Adrenal gland (tissue), 5 donors: Measurements from ENCODE around the gene FBLN7.

Experiments used
- CTCF ChIP-seq, 6 experiments: fragments of 450-650 bp in 4 of 6; fragments of 200-600 bp in 2 of 6; sonication (generic) in 1 of 6; IDR thresholded peaks; 1 replicate in 5 of 6; 2 replicates in 1 of 6; pipeline versions ENCODE4 v1.5.1 to v1.8.0; 2016 to 2021; ENCODE audit warnings: antibody characterized with exemption in 6 of 6, mild to moderate bottlenecking in 2 of 6, moderate library complexity in 1 of 6
- POLR2A ChIP-seq, 2 donors: fragments of 450-650 bp; IDR thresholded peaks; one replicate each; pipeline ENCODE4 v1.6.1; 2017; ENCODE audit warnings: antibody characterized with exemption in 2 of 2, mild to moderate bottlenecking in 2 of 2, moderate library complexity in 1 of 2
- donor health status: DM: no; HTN: no; CAD: no.

- no peak for TF ChIP-seq CTCF (IDR thresholded peaks at IDR 0.05)
- no peak for TF ChIP-seq POLR2A (IDR thresholded peaks at IDR 0.05)
Measured at GRCh38 chr2:112153501-112153900, 15.3 kb downstream of the FBLN7 start.
